HEK293 (cell line): ENCODE data around the gene SIGLEC8.

Experiments
- CTCF ChIA-PET: fragments of 350-600 bp; formaldehyde crosslinking; extraction: SDS; loops from one replicate; lab custom pipeline; 2021; ENCODE audit warnings: antibody characterized with exemption; lab: Yijun Ruan, JAX
- POLR2A ChIA-PET: fragments of 300-600 bp; formaldehyde crosslinking; extraction: SDS; loops from one replicate; lab custom pipeline; 2020; ENCODE audit warnings: antibody characterized with exemption, inconsistent platforms; lab: Yijun Ruan, JAX
- H3K27ac ChIP-seq: fragments of 200-500 bp; sonication (Bioruptor generic); 2 replicates; pipeline ENCODE4 v1.5.1; 2014; ENCODE audit warnings: low read depth, low read length, control low read depth, inconsistent platforms; ENCODE audit errors: extremely low read depth
- H3K36me3 ChIP-seq, 2 experiments: fragments of 200-500 bp in 1 of 2; sonication (Bioruptor generic) in 1 of 2; 1 replicate in 1 of 2; 2 replicates in 1 of 2; pipeline ENCODE4 v1.5.1; 2014 to 2017; ENCODE audit warnings: inconsistent platforms in 2 of 2, low read length in 2 of 2; ENCODE audit not compliant: control insufficient read depth in 2 of 2, insufficient read depth in 1 of 2
- H3K4me1 ChIP-seq: fragments of 200-500 bp; sonication (Bioruptor generic); 2 replicates; pipeline ENCODE4 v1.5.1; 2014; ENCODE audit warnings: mild to moderate bottlenecking, low read length, inconsistent platforms; ENCODE audit not compliant: control insufficient read depth, insufficient read depth
- H3K4me3 ChIP-seq: 2 replicates; pipeline ENCODE4 v1.5.1; 2011; ENCODE audit warnings: low read depth, mild to moderate bottlenecking, control low read depth, low read length, moderate library complexity
- H3K9me3 ChIP-seq: fragments of 200-500 bp; sonication (Bioruptor generic); 2 replicates; pipeline ENCODE4 v1.5.1; 2014; ENCODE audit warnings: low read depth, low read length, inconsistent platforms; ENCODE audit not compliant: control insufficient read depth, insufficient read depth
- HOXA7 ChIP-seq: sonication (generic); formaldehyde crosslinking; IDR thresholded peaks from 2 replicates; pipeline ENCODE4 v1.8.1; 2022; ENCODE audit warnings: missing genetic modification reagents, borderline replicate concordance
- SP7 ChIP-seq: fragments of 450-650 bp; formaldehyde crosslinking; IDR thresholded peaks from 2 replicates; pipeline ENCODE4 v1.5.1; 2016; ENCODE audit warnings: missing biosample characterization, missing genetic modification characterization
- ZIC2 ChIP-seq: fragments of 450-650 bp; formaldehyde crosslinking; IDR thresholded peaks from 2 replicates; pipeline ENCODE4 v1.5.1; 2016; ENCODE audit warnings: missing biosample characterization, missing genetic modification characterization
- ZNF138 ChIP-seq: fragments of 450-650 bp; formaldehyde crosslinking; IDR thresholded peaks from 2 replicates; pipeline ENCODE4 v1.5.1; 2016; ENCODE audit warnings: missing biosample characterization, missing genetic modification characterization, borderline replicate concordance
- TF ChIP-seq, protein P1 (sequence below): fragments of 450-650 bp; formaldehyde crosslinking; conservative IDR thresholded peaks from 2 replicates; pipeline ENCODE4 v1.5.1; 2016; ENCODE audit warnings: low read depth, missing biosample characterization, missing genetic modification characterization
- TF ChIP-seq, protein P2 (sequence below): fragments of 450-650 bp; formaldehyde crosslinking; conservative IDR thresholded peaks from 2 replicates; pipeline ENCODE4 v1.5.1; 2016; ENCODE audit warnings: low read depth, missing biosample characterization, missing genetic modification characterization

SIGLEC8 gene

DNA sequence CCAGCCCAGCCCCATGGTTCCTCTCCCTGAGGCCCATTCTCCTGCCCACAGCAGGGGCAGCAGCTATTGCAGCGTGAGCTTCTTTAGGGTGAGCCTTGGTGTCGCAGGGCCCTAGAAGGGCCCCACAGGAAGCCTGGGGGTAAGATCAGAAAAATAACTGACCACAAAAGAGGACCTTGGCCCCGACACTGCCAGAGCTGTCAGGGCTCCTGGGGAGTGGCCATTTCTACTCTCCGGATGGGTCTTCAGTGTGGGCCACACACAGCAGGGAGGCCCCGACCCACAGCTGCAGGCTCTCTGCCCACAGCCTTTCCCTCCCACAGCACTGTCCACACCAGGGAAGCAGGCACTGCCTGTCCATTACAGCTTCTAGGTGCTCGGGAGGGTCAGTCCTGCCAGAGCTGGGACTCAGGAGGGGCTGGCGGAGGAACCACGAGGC is 3.5 kb upstream of the SIGLEC8 start:
- Histone ChIP-seq H3K4me3 (no peak overlapping the region), H3K36me3 (no peaks in the 10 kb centered on the region), H3K4me1 (no peaks in the 10 kb centered on the region), H3K27ac (no peak overlapping the region), H3K9me3 (no peaks in the 10 kb centered on the region)
- ChIA-PET CTCF (interaction anchor here (0.5 to 3.9 kb wide), 5 partner anchors 11 to 197 kb away, joined by 3 to 21 read pairs (median 3); no protein-coding TSS in a partner anchor), POLR2A (no interaction called here)
- no peak for TF ChIP-seq HOXA7 (CRISPR knock-in tag)
- TF ChIP-seq ZIC2 (tag by site-specific recombination) = 0 out of 2 replicates have a peak, but pooled peaks have one; percentile 22
- TF ChIP-seq, protein P1, sequence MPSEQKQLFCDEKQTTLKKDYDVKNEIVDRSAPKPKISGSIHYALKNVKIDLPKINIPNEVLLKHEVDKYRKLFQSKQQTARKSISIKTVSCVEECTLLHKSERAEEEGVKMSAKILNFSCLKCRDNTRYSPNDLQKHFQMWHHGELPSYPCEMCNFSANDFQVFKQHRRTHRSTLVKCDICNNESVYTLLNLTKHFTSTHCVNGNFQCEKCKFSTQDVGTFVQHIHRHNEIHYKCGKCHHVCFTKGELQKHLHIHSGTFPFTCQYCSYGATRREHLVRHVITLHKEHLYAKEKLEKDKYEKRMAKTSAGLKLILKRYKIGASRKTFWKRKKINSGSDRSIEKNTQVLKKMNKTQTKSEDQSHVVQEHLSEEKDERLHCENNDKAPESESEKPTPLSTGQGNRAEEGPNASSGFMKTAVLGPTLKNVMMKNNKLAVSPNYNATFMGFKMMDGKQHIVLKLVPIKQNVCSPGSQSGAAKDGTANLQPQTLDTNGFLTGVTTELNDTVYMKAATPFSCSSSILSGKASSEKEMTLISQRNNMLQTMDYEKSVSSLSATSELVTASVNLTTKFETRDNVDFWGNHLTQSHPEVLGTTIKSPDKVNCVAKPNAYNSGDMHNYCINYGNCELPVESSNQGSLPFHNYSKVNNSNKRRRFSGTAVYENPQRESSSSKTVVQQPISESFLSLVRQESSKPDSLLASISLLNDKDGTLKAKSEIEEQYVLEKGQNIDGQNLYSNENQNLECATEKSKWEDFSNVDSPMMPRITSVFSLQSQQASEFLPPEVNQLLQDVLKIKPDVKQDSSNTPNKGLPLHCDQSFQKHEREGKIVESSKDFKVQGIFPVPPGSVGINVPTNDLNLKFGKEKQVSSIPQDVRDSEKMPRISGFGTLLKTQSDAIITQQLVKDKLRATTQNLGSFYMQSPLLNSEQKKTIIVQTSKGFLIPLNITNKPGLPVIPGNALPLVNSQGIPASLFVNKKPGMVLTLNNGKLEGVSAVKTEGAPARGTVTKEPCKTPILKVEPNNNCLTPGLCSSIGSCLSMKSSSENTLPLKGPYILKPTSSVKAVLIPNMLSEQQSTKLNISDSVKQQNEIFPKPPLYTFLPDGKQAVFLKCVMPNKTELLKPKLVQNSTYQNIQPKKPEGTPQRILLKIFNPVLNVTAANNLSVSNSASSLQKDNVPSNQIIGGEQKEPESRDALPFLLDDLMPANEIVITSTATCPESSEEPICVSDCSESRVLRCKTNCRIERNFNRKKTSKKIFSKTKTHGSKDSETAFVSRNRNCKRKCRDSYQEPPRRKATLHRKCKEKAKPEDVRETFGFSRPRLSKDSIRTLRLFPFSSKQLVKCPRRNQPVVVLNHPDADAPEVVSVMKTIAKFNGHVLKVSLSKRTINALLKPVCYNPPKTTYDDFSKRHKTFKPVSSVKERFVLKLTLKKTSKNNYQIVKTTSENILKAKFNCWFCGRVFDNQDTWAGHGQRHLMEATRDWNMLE (tag by site-specific recombination) = no peak
- no peak for TF ChIP-seq ZNF138 (tag by site-specific recombination)

DNA sequence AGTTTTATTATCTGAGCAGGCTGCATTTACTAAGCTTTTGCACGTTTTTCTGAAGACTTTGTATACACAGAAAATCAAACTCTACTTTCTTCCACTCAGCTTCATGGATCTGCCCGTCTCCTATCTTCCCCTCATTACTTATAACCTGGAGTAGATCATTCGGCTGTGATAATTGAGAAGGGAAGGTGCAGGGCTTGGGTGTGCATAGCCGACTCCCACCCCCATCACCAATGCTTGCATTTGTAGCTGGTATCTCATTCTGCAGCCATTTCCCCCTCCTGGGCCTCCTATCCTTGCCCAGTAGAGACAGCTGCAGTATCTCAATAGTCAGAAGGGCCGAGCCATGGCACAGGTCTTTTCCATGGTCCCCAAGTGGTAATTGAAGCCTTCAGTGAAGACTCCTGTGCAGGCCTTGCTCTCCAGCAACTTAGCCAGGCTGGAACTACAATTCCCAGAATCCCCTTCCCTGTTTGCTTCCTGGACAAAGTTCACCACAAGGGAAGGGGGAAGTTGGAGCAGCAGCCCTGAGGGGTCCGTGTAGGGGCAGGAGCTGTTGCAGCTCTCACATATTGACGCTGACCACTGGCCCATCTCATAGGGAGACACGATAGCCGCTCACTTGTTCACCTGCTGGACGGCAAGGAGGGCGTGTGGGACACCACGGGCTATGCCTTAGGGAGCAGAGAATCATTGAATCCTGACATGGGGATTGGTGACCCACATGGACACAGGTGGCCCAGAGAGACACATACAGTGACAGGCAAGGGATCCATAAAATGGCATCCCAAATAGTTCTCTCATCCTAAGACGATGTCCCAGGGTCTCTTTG is 2.1 kb upstream of the SIGLEC8 start:
- H3K27ac ChIP-seq = no peak overlapping the region
- H3K4me3 ChIP-seq = no peak overlapping the region
- no peaks in the 10 kb centered on the region for H3K36me3 ChIP-seq
- no peak for TF ChIP-seq SP7 (tag by site-specific recombination)
- TF ChIP-seq, protein P2, sequence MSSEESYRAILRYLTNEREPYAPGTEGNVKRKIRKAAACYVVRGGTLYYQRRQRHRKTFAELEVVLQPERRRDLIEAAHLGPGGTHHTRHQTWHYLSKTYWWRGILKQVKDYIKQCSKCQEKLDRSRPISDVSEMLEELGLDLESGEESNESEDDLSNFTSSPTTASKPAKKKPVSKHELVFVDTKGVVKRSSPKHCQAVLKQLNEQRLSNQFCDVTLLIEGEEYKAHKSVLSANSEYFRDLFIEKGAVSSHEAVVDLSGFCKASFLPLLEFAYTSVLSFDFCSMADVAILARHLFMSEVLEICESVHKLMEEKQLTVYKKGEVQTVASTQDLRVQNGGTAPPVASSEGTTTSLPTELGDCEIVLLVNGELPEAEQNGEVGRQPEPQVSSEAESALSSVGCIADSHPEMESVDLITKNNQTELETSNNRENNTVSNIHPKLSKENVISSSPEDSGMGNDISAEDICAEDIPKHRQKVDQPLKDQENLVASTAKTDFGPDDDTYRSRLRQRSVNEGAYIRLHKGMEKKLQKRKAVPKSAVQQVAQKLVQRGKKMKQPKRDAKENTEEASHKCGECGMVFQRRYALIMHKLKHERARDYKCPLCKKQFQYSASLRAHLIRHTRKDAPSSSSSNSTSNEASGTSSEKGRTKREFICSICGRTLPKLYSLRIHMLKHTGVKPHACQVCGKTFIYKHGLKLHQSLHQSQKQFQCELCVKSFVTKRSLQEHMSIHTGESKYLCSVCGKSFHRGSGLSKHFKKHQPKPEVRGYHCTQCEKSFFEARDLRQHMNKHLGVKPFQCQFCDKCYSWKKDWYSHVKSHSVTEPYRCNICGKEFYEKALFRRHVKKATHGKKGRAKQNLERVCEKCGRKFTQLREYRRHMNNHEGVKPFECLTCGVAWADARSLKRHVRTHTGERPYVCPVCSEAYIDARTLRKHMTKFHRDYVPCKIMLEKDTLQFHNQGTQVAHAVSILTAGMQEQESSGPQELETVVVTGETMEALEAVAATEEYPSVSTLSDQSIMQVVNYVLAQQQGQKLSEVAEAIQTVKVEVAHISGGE (tag by site-specific recombination) = peak; percentile 46; the same call in 1 of the 2 replicates
- TF ChIP-seq, protein P1 (tag by site-specific recombination) = peak; percentile 32; the same call in 1 of the 2 replicates
- TF ChIP-seq, all 188 proteins: peak for 2
- H3K9me3 ChIP-seq = no peaks in the 10 kb centered on the region
- POLR2A ChIA-PET = no interaction called here
- H3K4me1 ChIP-seq = no peaks in the 10 kb centered on the region
- CTCF ChIA-PET = interaction anchor here (0.7 to 3.9 kb wide), 4 partner anchors 12 to 194 kb away, joined by 3 to 21 read pairs (median 4); no protein-coding TSS in a partner anchor
